Colonic mucosa (tissue), 4 donors: Measurements from ENCODE around the gene SART3. TPM values are rescaled to one million over a fixed set of nuclear protein-coding genes. Genes with fewer than 3 reads are reported as not detected.

Source experiments
- DNase-seq: peaks from one replicate; pipeline ENCODE4 v3.0.0-alpha.2; 2020
- H3K27ac ChIP-seq: fragments of 200-600 bp; one replicate; pipeline ENCODE4 v1.8.0; 2021
- H3K27me3 ChIP-seq: fragments of 200-600 bp; one replicate; pipeline ENCODE4 v1.8.0; 2021
- H3K36me3 ChIP-seq: fragments of 200-600 bp; one replicate; pipeline ENCODE4 v1.8.0; 2021
- H3K4me1 ChIP-seq: fragments of 200-600 bp; one replicate; pipeline ENCODE4 v1.8.0; 2021; ENCODE audit warnings: mild to moderate bottlenecking
- H3K4me3 ChIP-seq: fragments of 200-600 bp; one replicate; pipeline ENCODE4 v1.8.0; 2021
- H3K9ac ChIP-seq, 2 donors: one replicate each; pipeline ENCODE4 v1.7.0; 2013; ENCODE audit warnings: control low read depth in 2 of 2, low read depth in 2 of 2, low read length in 2 of 2
- H3K9me3 ChIP-seq: fragments of 200-600 bp; one replicate; pipeline ENCODE4 v1.8.0; 2021
- intact Hi-C: fragments of 100-400 bp; cut with DNase I; formaldehyde crosslinking; loops from one replicate; pipeline ENCODE4 v1.14.1; 2022
- total RNA-seq, 2 donors: library from RNA; stranded (reverse); fragmentation: NEBNext Ultra II Directional in 1 of 2; extraction: Animal tissue kit (Norgen Biotek cat#: 25700) in 1 of 2; gene quantifications; one replicate each; pipeline ENCODE4 v1.2.1, GENCODE V29; 2021
- TF ChIP-seq, protein P1 (sequence below): fragments of 200-600 bp; IDR thresholded peaks from one replicate; pipeline ENCODE4 v1.8.0; 2022; ENCODE audit warnings: antibody characterized with exemption, mild to moderate bottlenecking
- donor health status: healthy.
- donor health status: DM: no; HTN: no; CAD: no.
- donor health status: DM: no; HTN: no; CAD: no.

Gene SART3
- total RNA-seq, 2 donors from 2014 or later: 41.1 to 64.9 TPM

DNA sequence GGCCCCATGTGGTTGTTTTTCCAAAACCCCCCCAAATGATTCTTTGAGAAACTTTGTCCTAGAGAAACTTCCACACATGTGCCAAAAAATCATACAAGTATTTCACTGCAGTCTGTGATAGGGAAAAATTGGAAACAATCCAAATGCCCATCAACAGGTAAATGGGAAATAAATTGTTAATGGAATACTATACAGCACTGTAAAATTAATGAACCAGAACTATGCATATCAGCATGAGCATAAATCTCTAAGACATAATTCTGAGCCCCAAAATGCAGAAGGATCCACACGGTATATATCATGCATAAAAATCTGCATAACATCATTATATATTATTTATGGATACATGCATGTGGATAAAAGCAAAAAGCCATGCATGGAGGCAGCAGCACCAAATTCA, 51.2 kb downstream of the SART3 start:
- Histone ChIP-seq H3K9me3 (no peaks in the 10 kb centered on the region), H3K9ac (no peak overlapping the region), H3K27ac (no peak overlapping the region), H3K27me3 (no peaks in the 10 kb centered on the region), H3K4me1 (no peaks in the 10 kb centered on the region), H3K36me3 (no peaks in the 10 kb centered on the region), H3K4me3 (no peak overlapping the region)
- DNase-seq: no peak
- TF ChIP-seq, protein P1, sequence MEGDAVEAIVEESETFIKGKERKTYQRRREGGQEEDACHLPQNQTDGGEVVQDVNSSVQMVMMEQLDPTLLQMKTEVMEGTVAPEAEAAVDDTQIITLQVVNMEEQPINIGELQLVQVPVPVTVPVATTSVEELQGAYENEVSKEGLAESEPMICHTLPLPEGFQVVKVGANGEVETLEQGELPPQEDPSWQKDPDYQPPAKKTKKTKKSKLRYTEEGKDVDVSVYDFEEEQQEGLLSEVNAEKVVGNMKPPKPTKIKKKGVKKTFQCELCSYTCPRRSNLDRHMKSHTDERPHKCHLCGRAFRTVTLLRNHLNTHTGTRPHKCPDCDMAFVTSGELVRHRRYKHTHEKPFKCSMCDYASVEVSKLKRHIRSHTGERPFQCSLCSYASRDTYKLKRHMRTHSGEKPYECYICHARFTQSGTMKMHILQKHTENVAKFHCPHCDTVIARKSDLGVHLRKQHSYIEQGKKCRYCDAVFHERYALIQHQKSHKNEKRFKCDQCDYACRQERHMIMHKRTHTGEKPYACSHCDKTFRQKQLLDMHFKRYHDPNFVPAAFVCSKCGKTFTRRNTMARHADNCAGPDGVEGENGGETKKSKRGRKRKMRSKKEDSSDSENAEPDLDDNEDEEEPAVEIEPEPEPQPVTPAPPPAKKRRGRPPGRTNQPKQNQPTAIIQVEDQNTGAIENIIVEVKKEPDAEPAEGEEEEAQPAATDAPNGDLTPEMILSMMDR: no peak
- intact Hi-C loops: loop anchor here (5.0 kb wide), 1 partner anchor 593 kb away; no protein-coding TSS in a partner anchor

DNA sequence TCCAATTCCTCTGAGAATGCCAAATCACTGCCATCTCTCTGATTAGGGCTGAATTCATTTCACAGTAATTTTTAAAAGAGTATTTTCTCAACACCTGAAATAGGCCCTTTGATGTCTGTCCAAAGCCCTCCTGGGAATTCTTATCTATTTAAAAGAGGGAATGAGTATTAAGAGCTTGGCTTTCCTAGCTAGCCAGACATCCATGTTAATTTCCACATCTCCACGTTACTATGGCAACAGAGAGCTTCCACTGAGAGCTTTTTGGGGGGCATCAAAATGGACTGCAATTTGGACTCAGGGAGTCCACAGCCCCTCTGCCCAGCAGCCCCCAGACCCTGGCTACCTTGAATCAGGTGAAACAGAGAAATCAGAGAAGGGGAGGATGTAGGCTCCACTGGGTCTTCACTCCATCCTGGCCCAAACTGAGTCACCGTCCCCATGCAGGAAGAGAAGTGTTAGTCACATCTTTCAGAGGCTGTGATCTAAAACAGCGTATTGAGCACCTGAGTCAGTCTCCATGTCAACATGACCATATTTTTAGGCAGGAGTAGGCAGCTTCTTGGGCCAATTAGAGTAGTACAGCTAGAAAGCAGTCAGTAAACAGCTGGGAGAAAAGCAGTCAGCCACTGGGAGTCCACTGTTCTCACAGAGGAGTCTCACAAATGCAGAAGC, 52.9 kb downstream of the SART3 start:
- TF ChIP-seq, protein P1: no peak
- no peaks in the 10 kb centered on the region for H3K36me3 ChIP-seq
- no peaks in the 10 kb centered on the region for H3K4me1 ChIP-seq
- H3K9ac ChIP-seq: no peak overlapping the region
- no peaks in the 10 kb centered on the region for H3K27me3 ChIP-seq
- DNase-seq: no peak
- intact Hi-C loops: no loop called here
- H3K27ac ChIP-seq: no peak overlapping the region
- no peaks in the 10 kb centered on the region for H3K9me3 ChIP-seq
- H3K4me3 ChIP-seq: no peak overlapping the region

DNA sequence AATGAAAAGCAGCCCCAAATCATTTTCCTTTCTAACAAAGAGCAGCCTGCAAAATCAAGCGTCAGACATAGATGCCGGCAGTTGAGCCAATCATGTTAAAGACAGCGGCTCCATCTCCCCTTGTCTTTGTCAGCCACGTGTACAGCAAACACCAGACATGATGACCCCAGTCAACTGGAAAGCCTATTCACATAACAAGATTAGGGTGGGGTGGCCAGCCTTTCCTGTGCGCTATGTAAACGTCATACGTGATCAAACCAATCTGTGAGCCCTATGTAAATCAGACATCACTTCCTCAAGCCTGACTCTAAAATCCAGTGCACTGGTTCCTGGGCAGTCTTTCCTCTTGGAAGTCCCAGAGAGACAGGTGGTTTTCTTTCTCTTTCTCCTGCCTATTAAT, 55.8 kb downstream of the SART3 start:
- Histone ChIP-seq H3K27ac (no peak overlapping the region), H3K9me3 (no peaks in the 10 kb centered on the region), H3K9ac (no peak overlapping the region), H3K4me1 (no peaks in the 10 kb centered on the region), H3K4me3 (no peak overlapping the region), H3K27me3 (no peaks in the 10 kb centered on the region), H3K36me3 (no peaks in the 10 kb centered on the region)
- intact Hi-C loops: no loop called here
- no peak for DNase-seq
- TF ChIP-seq, protein P1: no peak

DNA sequence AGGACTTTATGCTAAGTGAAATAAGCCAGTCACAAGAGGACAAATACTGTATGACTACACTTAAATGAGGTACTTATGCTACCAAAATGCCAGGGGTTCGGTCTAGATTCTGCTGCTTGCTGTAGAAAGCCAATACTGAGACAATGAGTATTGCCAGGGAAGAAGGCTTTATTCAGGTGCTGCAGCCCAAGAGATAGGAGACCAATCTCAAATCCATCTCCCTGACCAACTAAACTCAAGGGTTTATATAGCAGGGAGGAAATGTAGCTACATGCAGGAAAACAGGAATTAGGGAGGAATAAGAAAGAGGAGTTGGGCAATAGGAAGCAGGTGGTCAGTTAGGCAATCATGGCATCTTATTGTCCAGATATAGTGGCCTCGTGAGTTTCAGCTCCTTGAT, 58.1 kb downstream of the SART3 start:
- no peak overlapping the region for H3K4me3 ChIP-seq
- intact Hi-C loops: no loop called here
- TF ChIP-seq, protein P1: no peak
- DNase-seq: no peak
- no peaks in the 10 kb centered on the region for H3K36me3 ChIP-seq
- H3K27ac ChIP-seq: no peak overlapping the region
- no peaks in the 10 kb centered on the region for H3K4me1 ChIP-seq
- H3K27me3 ChIP-seq: no peaks in the 10 kb centered on the region
- H3K9me3 ChIP-seq: no peaks in the 10 kb centered on the region
- no peak overlapping the region for H3K9ac ChIP-seq

DNA sequence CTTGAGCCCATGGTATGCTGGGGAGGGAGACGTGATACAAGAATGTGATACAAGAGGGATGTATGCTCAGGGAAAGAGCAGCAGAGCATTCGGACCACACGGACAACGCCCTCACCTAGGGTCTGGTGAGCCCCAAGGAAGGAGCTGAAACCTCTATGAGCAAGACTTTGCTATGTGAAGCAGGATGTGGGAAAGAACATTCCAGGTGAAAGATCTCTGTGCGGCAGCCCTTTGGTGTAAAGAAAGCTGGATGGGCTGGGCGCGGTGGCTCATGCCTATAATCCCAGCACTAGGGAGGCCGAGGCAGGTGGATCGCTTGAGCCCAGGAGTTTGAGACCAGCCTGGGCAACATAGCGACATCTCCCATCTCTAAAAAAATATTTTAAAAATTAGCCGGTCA, 62.8 kb downstream of the SART3 start:
- DNase-seq: no peak
- Histone ChIP-seq H3K27me3 (no peaks in the 10 kb centered on the region), H3K4me3 (no peak overlapping the region), H3K36me3 (no peaks in the 10 kb centered on the region), H3K9me3 (no peaks in the 10 kb centered on the region), H3K4me1 (no peaks in the 10 kb centered on the region), H3K27ac (no peak overlapping the region), H3K9ac (no peak overlapping the region)
- TF ChIP-seq, protein P1: no peak
- intact Hi-C loops: no loop called here
